ENCODE results near the gene RSBN1L. TPM values are rescaled to one million over a fixed set of nuclear protein-coding genes. Genes with fewer than 3 reads are reported as not detected.

Gene RSBN1L
- total and polyA plus RNA-seq, 2 donors (not counting 1 experiment from before 2014, with no cell fraction given), result 12.0 to 19.7 TPM

DNA sequence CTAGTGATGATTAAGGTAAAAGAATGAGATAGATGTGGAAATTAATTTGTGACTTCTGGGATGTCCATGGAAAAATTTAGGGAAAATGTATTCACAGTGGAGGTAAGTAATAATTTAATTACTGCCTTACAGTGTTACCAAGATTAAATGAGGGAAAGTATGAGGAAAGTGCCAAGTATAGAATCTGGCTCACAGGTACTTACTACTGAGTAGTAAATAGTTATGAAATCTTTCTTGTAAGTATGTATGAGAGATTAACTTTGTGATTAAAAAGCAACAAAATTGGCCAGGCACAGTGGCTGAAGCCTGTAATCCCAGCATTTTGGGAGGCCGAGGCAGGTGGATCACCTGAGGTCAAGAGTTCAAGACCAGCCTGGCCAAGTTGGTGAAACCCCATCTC, 42.1 kb downstream of the RSBN1L start:
- H3K9me3 ChIP-seq (ENCODE audit: control insufficient read depth, insufficient read depth, low read depth, low read length), result no peaks in the 10 kb centered on the region
- H3K27ac ChIP-seq (ENCODE audit: insufficient read depth, low read length), result no peak overlapping the region
- DNase-seq (ENCODE audit: low read depth in 2 of 2), result no peak
- TF ChIP-seq EZH2 (IDR thresholded peaks at IDR 0.05; ENCODE audit: low read length, missing control alignments), result no peak
- TF ChIP-seq, protein P1, sequence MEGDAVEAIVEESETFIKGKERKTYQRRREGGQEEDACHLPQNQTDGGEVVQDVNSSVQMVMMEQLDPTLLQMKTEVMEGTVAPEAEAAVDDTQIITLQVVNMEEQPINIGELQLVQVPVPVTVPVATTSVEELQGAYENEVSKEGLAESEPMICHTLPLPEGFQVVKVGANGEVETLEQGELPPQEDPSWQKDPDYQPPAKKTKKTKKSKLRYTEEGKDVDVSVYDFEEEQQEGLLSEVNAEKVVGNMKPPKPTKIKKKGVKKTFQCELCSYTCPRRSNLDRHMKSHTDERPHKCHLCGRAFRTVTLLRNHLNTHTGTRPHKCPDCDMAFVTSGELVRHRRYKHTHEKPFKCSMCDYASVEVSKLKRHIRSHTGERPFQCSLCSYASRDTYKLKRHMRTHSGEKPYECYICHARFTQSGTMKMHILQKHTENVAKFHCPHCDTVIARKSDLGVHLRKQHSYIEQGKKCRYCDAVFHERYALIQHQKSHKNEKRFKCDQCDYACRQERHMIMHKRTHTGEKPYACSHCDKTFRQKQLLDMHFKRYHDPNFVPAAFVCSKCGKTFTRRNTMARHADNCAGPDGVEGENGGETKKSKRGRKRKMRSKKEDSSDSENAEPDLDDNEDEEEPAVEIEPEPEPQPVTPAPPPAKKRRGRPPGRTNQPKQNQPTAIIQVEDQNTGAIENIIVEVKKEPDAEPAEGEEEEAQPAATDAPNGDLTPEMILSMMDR (conservative IDR thresholded peaks at IDR 0.05 in 1 of 2, IDR thresholded peaks at IDR 0.05 in 1 of 2; ENCODE audit: low read depth in 1 of 2, low read length in 2 of 2), result no peak
- no peaks in the 10 kb centered on the region for H3K4me1 ChIP-seq (ENCODE audit: control insufficient read depth, extremely low read depth, insufficient read depth, low read length)
- no peak overlapping the region for H3K9ac ChIP-seq (ENCODE audit: insufficient read depth, low read length)
- no peak overlapping the region for H2AFZ ChIP-seq (ENCODE audit: low read length)
- no peaks in the 10 kb centered on the region for H3K27me3 ChIP-seq (ENCODE audit: control insufficient read depth, insufficient read depth, low read length)
- H4K20me1 ChIP-seq (ENCODE audit: control insufficient read depth, extremely low read depth, insufficient read depth, low read length), result no peaks in the 10 kb centered on the region
- H3K4me2 ChIP-seq (ENCODE audit: extremely low read depth, insufficient read depth, low read length), result no peak overlapping the region
- H3K4me3 ChIP-seq (replicated peaks in 1 of 4; ENCODE audit: control extremely low read depth in 1 of 4, insufficient read depth in 1 of 4, low read depth in 3 of 4, low read length in 4 of 4), result no peak overlapping the region
- H3K79me2 ChIP-seq (ENCODE audit: control insufficient read depth, insufficient read depth, low read length), result peaks cover 14% of the 10 kb centered on the region
- H3K36me3 ChIP-seq (ENCODE audit: control insufficient read depth, insufficient read depth, low read length), result no peaks in the 10 kb centered on the region

DNA sequence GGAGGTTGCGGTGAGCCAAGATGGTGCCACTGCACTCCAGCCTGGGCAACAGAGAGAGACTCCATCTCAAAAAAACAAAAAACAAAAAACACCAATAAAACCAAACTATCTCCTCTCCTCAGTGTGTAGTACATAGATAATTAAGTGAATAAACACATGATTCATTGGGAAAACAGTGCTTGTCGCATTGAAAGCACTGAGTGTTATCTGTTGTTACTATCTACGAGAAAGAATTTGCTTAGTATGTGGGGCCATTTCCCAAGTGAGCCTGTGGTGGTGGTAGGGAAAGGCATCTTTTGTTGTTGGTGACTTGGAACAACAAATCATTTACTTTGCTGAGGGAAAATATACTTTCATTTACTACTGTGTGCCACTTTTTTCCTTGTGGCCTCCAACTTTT, 42.6 kb downstream of the RSBN1L start:
- Histone ChIP-seq H3K4me3 (replicated peaks in 1 of 4; ENCODE audit: control extremely low read depth in 1 of 4, insufficient read depth in 1 of 4, low read depth in 3 of 4, low read length in 4 of 4) (no peak overlapping the region), H2AFZ (ENCODE audit: low read length) (no peak overlapping the region), H3K36me3 (ENCODE audit: control insufficient read depth, insufficient read depth, low read length) (no peaks in the 10 kb centered on the region), H3K9ac (ENCODE audit: insufficient read depth, low read length) (no peak overlapping the region), H3K27me3 (ENCODE audit: control insufficient read depth, insufficient read depth, low read length) (no peaks in the 10 kb centered on the region), H3K27ac (ENCODE audit: insufficient read depth, low read length) (no peak overlapping the region), H4K20me1 (ENCODE audit: control insufficient read depth, extremely low read depth, insufficient read depth, low read length) (no peaks in the 10 kb centered on the region), H3K4me2 (ENCODE audit: extremely low read depth, insufficient read depth, low read length) (no peak overlapping the region), H3K79me2 (ENCODE audit: control insufficient read depth, insufficient read depth, low read length) (peaks cover 11% of the 10 kb centered on the region), H3K4me1 (ENCODE audit: control insufficient read depth, extremely low read depth, insufficient read depth, low read length) (no peaks in the 10 kb centered on the region), H3K9me3 (ENCODE audit: control insufficient read depth, insufficient read depth, low read depth, low read length) (no peaks in the 10 kb centered on the region)
- no peak for TF ChIP-seq EZH2 (IDR thresholded peaks at IDR 0.05; ENCODE audit: low read length, missing control alignments)
- TF ChIP-seq, protein P1 (conservative IDR thresholded peaks at IDR 0.05 in 1 of 2, IDR thresholded peaks at IDR 0.05 in 1 of 2; ENCODE audit: low read depth in 1 of 2, low read length in 2 of 2), result no peak
- peak; percentile 12 to 61 for DNase-seq (ENCODE audit: low read depth in 2 of 2)

DNA sequence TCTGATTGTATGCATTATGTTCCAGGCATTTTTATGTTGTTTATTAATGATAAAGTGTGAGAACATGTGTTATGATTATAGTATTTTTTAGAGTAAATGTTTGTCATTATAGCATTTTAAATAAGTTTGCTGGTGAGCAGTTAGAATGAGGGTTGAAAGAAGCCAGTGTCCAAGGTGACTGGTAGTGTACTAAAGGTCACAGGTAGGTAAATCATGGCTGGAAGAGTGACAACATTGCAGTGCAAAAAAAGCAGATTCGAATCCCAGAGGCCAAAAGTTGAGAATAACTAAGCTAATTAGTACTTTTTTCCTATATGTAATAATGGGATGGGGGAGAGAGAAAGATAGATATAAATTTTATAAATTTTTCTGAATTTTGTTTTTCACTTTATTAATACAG, 44.0 kb downstream of the RSBN1L start:
- H3K27me3 ChIP-seq (ENCODE audit: control insufficient read depth, insufficient read depth, low read length), result no peaks in the 10 kb centered on the region
- no peaks in the 10 kb centered on the region for H3K4me1 ChIP-seq (ENCODE audit: control insufficient read depth, extremely low read depth, insufficient read depth, low read length)
- no peak overlapping the region for H3K4me3 ChIP-seq (replicated peaks in 1 of 4; ENCODE audit: control extremely low read depth in 1 of 4, insufficient read depth in 1 of 4, low read depth in 3 of 4, low read length in 4 of 4)
- H3K79me2 ChIP-seq (ENCODE audit: control insufficient read depth, insufficient read depth, low read length), result peaks cover 2% of the 10 kb centered on the region
- no peak overlapping the region for H2AFZ ChIP-seq (ENCODE audit: low read length)
- no peaks in the 10 kb centered on the region for H3K36me3 ChIP-seq (ENCODE audit: control insufficient read depth, insufficient read depth, low read length)
- no peaks in the 10 kb centered on the region for H4K20me1 ChIP-seq (ENCODE audit: control insufficient read depth, extremely low read depth, insufficient read depth, low read length)
- TF ChIP-seq, protein P1 (conservative IDR thresholded peaks at IDR 0.05 in 1 of 2, IDR thresholded peaks at IDR 0.05 in 1 of 2; ENCODE audit: low read depth in 1 of 2, low read length in 2 of 2), result no peak
- TF ChIP-seq EZH2 (IDR thresholded peaks at IDR 0.05; ENCODE audit: low read length, missing control alignments), result no peak
- no peak for DNase-seq (ENCODE audit: low read depth in 2 of 2)
- H3K9me3 ChIP-seq (ENCODE audit: control insufficient read depth, insufficient read depth, low read depth, low read length), result no peaks in the 10 kb centered on the region
- no peak overlapping the region for H3K4me2 ChIP-seq (ENCODE audit: extremely low read depth, insufficient read depth, low read length)
- H3K9ac ChIP-seq (ENCODE audit: insufficient read depth, low read length), result no peak overlapping the region
- no peak overlapping the region for H3K27ac ChIP-seq (ENCODE audit: insufficient read depth, low read length)

Data from fibroblast of lung (primary cell).